Ramos (cell line): ENCODE results near the gene NPLOC4.

Source experiments
- in situ Hi-C: fragments of 300-500 bp; cut with MboI; formaldehyde crosslinking; loops from one replicate; pipeline ENCODE4 v1.14.3; 2022; ENCODE audit warnings: low sequenced_read_pairs; ENCODE audit not compliant: unreplicated experiment

The NPLOC4 gene

GRCh38 chr17:81553018-81553615 lies 83.8 kb downstream of the NPLOC4 start:
- in situ Hi-C loops, result no loop called here

GRCh38 chr17:81552244-81553017 lies 84.5 kb downstream of the NPLOC4 start, which contains the start of gene FAAP100:
FAAP100 (minus strand) TSS chr17:81552353; CDS start chr17:81552330, 23 bp downstream.
- in situ Hi-C loops, result no loop called here

DNA sequence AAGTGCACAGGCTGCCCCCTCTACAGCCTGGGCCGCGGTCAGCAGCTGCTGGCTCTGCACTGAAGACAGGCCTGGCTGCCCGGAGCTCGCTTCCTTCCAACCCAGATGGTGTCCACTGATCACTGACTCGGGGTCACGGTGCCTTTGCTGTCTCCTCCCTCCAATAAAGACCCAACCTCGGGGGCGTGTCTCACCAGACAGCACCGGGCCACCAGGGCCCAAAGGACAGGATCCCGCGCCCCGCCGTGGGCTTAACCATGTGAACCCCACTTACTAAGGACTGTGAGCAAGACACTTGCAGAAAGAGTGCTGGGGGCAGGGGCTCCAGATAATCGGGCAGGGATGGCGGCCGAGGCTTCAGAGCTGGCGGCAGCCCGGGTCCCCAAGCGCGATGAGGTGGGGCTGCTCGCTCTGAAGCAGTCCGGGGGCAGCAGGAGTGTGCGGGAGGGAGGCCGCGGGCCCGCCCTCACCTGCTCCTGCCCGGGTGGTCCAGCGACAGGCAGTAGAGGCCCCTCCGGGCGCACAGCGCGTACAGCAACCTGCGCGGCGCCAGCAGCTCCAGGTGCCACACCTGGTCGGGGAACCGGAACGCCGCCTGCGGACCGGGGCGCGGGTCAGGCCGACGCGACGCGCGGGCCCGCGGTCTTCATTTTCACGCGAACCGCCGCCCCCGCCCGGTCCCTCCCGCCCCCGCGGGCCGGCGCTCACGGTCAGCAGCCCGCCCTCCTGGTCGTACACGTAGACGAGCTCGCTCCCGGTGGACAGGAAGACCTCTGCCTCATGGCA lies 85.3 kb downstream of the NPLOC4 start:
- in situ Hi-C loops, result no loop called here

DNA sequence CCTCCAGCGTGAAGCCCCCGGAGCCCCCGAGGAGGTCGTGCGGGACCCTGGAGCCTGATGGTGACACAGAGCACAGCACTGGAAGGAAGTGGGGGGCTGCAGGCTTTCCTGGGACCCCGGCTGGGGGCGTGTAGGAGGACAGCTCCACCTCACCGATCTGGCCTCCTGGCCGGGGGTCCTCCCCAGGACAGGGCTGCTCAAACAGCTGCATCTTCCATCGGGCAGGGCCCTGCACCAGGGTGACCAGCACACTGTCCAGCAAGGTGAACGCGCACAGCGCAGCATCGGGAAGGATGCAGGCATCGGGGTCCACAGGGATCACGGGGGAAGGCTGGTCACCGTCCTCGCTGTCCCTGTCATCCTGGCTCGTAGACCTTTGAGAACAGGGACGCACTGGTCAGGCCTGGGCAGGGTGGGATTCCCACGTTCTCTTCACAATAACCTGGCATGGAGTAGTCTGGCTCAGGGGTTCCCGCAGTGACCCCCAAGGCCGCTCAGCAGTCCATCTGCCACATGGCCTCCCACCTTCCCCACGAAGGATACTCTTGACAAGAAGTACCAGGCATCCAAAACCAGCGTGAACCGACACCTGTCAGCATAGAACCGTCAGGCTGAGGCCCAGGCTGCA lies 86.0 kb downstream of the NPLOC4 start:
- in situ Hi-C loops, result no loop called here

DNA sequence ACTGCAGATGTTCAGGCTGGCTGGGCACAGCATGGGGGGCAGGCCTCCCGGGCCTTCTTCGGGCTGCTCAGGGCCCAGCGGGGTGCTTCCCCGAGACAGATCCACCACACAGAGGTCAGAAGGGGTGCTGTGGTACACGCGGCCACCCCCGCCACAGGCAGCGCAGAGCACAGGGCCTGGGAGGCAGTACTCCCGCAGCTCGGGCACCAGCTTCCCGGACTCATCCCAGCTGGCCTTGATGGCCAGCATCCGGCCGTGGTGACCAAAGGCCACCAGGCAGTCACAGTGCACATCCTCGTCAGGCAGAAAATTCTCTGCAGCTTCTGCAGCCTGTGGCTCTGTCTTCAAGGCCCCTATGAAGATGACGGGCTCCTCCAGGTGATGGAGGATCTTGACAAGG lies 86.6 kb downstream of the NPLOC4 start:
- in situ Hi-C loops, result no loop called here

GRCh38 chr17:81549826-81550225 lies 87.1 kb downstream of the NPLOC4 start:
- in situ Hi-C loops, result no loop called here

DNA sequence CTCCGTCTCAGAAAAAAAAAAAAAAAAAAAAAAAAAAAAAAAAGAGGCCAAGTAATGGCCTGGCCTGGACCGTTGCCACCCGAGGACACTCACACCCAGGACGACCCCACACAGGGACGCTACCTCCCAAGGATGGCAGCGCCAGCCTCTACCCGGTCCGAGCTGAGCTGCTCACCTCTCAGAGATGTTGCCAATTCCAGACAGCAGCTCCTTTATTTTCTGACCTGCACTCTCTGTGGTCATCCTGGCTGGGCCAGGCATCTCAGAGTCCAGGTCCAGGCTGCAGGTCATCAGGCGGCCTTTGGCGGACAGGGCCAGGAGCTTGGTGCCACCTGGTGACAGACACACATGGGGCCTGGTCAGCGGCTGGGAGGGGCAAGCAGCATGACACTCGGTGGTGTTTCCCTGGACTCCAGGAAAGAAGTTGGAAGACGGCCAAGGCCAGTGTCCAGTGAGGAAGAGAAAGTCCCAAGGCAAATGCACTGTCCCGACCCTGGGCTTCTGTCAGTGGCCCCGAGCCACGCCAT lies 87.8 kb downstream of the NPLOC4 start:
- in situ Hi-C loops, result no loop called here

DNA sequence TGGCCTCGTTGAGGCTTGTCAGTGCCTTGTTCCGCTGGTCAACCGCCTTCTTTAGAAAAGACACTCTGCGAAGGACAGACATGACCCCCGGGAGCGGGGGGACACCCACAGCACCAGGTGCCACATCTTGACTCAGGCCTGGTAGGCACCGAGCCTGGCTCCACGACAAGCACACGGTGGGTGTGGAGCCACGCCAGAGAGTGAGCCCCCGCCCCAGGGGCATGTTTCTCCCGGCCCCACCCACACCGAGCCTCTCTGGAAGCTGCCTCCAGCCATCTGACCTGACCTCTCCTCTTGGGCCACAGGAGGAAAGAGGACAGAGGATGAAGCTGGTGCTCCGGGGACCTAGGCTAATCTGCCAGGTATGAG lies 89.3 kb downstream of the NPLOC4 start:
- in situ Hi-C loops, result no loop called here

GRCh38 chr17:81546906-81547613 lies 89.9 kb downstream of the NPLOC4 start:
- in situ Hi-C loops, result no loop called here

DNA sequence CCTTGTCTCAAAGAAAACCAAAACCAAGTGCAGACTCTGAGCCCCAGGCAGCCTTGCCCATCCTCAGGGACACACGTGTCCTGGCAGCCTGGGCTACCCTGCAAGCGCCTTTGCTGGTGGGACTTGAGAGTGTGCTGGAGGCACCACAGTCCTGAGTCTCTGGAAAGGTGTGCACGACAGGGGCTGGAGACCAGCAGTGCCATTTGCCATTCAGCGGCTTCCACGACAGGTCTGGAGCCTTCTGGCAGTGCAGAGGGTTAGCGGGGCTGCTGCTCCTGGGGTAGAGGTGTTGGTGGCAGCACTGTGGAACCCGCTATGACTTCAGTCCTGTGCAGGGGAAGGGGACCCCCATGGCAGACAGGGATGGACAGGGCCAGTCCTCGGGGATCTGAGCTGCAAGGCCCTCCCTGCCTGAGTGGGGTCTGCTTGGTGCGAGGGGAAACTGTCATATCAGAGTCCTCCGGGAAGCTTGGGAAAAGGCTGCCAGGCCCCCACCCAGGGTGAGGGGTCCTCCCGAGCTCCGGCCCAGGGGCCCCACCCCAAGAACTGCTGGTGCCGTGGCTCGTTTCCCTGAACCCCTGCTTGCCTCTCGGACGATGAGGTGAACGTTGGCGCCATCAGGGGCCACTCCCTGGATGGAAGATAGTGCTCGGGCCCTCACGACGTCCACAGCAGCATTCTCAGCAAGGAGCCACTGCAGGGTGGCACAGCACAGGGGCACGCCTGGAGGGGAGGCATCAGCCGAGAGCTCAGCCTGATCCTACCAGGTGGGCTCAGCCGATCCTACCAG lies 91.6 kb downstream of the NPLOC4 start:
- in situ Hi-C loops, result no loop called here

- in situ Hi-C loops, result no loop called here
Measured at GRCh38 chr17:81544281-81544974, 92.5 kb downstream of the NPLOC4 start.

DNA sequence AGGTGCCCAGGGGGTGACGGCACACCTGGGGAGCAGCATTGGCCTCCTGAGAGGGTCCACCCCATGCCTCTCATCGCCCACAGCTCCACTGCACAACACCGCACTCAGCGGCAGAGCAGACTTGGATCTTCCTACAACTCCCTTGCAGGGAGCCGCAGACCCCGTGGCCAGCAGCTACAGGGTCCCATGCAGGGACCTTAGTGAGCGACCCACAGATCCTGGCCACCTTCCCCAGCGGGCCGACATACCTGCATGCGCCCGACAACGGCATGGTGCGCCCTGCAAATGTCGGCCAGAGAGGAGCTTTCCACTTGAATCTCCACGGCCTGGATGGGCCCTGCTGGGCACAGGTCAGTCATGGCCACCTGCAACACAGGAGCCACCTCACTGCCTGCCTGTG lies 93.2 kb downstream of the NPLOC4 start:
- in situ Hi-C loops, result no loop called here

DNA sequence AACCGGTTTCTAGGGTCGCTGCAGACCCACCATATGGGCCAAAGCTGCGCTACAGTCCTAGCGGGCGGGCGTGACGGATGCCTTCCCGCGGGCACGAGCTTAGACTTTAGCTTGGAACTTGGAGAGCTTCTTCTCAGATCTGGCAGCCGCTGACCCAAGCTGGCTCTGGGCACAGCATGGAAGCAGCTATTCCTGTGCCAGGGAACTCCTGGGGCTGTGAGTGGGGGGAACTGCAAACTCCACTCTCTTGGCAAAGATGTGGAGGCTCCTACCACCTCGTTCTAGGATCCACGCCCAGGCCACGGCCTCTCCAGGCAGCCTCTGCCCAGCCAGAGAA lies 93.6 kb downstream of the NPLOC4 start:
- in situ Hi-C loops, result no loop called here

DNA sequence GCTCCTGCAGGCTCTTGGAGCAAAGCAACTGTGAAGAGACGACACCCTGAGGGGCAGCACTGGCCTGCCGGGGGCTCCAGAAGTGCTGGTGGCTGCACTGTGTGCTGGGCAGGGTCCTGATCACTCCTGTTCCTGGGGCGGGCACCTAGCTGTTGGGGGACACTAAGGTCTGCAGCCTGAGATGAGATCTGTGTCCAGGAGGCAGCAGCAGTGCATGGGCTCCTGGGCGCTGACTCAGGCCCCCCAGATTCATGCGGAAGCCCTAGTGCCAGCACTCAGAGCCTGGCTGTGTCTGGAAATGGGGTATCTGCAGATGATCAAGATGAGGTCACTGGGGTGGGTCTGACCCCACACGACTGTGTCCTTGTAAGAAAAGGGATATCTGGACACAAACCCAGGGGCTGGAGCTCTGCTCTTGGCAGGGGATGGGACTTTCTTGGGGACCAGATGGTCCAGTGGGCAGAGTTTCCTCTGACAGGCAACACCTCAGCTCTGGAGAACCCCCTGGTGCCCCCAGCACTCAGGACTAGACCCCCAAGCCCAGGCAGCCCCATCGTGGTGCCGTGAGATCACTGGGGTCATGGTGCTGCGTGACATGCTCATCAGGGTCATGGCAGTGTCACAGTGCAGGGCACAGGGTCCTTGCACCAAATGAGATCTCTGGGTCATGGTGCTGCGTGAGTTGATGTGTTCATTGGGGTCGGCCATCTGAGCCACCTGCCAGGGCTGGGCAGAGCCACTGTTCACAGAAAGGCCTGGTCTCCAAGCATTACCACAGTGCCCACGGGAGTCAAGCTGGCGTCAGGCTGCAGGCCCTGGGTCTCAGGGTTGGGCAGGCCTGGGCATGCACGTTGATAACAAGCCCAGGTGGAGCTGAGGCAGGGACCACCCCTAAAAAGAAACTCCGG lies 94.2 kb downstream of the NPLOC4 start:
- in situ Hi-C loops, result no loop called here

DNA sequence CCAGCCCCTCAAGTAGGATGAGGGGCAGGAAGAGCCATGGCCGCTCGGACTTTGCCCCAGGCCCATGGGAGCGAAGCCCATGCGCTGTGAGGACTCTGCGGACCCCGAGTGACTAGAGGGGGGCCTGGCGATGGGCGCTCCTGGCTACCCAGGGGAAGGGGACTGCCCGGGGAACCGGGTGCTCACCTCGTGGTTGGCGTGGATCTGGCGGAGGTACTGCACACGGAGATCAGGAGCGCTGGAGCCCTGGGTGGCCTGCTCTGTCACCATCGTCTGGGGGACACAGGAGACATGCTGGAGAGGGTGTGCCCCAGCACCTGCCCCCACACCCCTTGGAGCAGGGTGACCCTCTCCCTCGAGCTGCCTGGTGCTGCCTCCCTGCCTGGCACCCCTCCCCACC lies 95.8 kb downstream of the NPLOC4 start:
- in situ Hi-C loops, result no loop called here

GRCh38 chr17:81540676-81541027 lies 96.3 kb downstream of the NPLOC4 start:
- in situ Hi-C loops, result no loop called here

DNA sequence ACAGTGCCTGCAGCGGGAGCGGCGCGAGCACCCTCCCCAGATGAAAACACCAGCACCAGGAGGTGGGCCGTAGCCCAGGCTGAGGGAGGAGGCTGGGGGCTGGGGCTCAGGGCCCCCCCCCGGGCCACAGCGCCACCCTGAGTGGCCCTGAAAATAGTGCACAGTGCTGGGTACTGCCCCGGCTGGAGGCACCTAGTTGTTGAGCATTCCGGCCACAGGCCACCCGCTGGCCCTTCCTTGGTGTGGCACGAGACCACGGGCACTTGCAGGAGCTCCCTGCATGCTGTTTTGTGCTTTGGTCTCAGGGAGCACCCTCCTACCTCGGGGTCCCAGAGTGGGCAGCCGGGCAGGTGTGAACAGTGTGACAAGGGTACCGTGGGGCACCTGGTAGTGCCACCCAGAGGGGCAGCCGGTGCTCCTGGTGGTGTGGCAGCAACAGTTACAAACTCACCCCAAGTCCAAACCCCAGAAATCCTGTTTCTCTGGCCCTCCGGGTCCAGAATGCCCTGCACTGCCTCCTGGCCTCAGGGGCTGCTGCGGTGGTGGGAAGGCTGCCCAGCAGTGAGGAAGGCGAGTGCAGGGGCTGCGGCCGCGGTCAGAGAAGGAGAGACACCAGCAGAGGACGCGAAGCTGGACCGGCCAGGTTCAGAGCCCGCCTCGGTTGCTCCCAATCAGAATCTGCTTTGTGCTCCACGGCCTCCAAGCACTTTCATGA lies 96.8 kb downstream of the NPLOC4 start:
- in situ Hi-C loops, result no loop called here
